ENCODE results near the gene TBC1D3B. TPM values are rescaled to one million over a fixed set of nuclear protein-coding genes. Genes with fewer than 3 reads are reported as not detected.

The TBC1D3B gene
- total RNA-seq: 0.62 and 2.0 TPM in 2 replicates

DNA sequence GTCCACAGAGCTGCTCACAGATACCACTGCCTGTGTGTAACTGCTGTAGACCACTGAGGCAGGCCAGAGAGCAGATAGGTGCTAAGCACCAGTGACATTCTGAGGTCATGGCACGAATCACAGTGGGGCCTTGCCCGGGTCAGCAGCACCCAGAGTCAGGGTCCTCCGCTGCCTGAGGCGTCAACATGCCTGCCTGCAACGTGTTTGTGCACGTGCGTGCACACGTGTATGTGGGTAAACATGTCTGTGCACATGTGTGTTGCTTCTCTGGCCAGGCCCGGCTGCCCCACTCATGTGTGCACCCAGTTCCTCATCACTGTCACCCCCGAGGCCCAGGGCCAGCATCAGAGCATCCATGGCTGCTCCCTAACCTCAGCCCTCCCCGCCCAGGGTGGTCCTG, at the start of gene TBC1D3B:
TBC1D3B (minus strand) TSS at position 101 of the 400 bp plus-strand sequence. CDS start 1,586 bp downstream, outside the sequence.

DNA sequence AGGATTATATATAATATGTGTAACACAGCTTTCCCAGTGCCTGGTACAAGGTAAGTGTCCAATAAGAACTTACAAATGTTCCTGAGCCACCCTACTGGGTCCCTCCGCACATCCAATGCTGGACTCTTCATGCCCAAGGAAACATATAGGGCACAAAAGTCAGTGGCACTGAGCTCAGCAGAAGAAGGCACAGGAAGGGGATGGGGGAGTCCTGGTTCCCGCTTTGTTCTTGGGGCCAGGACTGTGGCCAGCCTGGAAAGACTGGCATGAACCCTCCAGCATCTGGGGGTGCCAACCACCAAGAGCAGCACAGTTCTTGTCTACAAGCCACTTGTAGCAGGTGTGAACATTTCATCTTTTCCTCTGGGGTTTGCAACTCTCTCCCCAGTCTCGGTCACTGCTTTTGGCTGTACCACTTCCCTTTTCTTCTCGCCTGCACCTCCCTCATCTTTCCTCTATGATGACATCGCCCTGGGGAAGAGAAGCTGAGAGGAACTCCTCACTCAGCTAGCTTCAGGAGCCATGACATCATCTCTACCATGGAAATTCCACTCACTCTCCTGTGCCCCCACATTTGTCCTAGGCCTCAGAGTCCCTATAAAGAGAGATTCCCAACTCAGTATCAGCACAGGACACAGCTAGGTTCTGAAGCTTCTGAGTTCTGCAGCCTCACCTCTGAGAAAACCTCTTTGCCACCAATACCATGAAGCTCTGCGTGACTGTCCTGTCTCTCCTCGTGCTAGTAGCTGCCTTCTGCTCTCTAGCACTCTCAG, 34.2 kb upstream of the TBC1D3B start, which contains the start of gene CCL4L2:
CCL4L2 (plus strand) TSS at position 625 of the 773 bp plus-strand sequence.

Other genes starting within 250 kb of the TBC1D3B start
- gene RDM1, start 245.9 kb downstream of the TBC1D3B start, total RNA-seq: 1.1 TPM in 1 of 2 replicates, not detected in the other
- not detected in 2 replicates for gene LYZL6, start 232.9 kb downstream of the TBC1D3B start, total RNA-seq
- gene CCL16, start 195.1 kb downstream of the TBC1D3B start, total RNA-seq: not detected in 2 replicates
- gene CCL14, start 189.9 kb downstream of the TBC1D3B start, total RNA-seq: 1.5 and 7.8 TPM in 2 replicates
- gene CCL15, start 175.1 kb downstream of the TBC1D3B start, total RNA-seq: not detected in 2 replicates
- not detected in 2 replicates for gene CCL23, start 158.7 kb downstream of the TBC1D3B start, total RNA-seq
- not detected in 2 replicates for gene CCL18, start 112.4 kb downstream of the TBC1D3B start, total RNA-seq
- not detected in 2 replicates for gene CCL3, start 86.5 kb downstream of the TBC1D3B start, total RNA-seq
- not detected in 2 replicates for gene CCL4, start 72.8 kb downstream of the TBC1D3B start, total RNA-seq
- gene CCL3L1, start 20.1 kb upstream of the TBC1D3B start, total RNA-seq: not detected in 2 replicates
- gene CCL4L2, start 34.4 kb upstream of the TBC1D3B start, total RNA-seq: 0.56 TPM in 1 of 2 replicates, not detected in the other
- not detected in 2 replicates for gene TBC1D3I, start 87.9 kb upstream of the TBC1D3B start, total RNA-seq
- gene TBC1D3G, start 147.2 kb upstream of the TBC1D3B start, total RNA-seq: not detected in 2 replicates
- not detected in 2 replicates for gene TBC1D3H, start 211.8 kb upstream of the TBC1D3B start, total RNA-seq